Psoas muscle (tissue), 8 donors: Measurements from ENCODE around the gene EXOC7. TPM values are rescaled to one million over a fixed set of nuclear protein-coding genes. Genes with fewer than 3 reads are reported as not detected.

Experiments used
- ATAC-seq, 4 donors: fragments of 200-7000 bp; cut with Tn5 transposase; one replicate each; pipeline ENCODE4 v1.9.1; 2020; ENCODE audit warnings: moderate library complexity in 3 of 4, mild to moderate bottlenecking in 2 of 4
- DNase-seq, 2 donors: peaks; one replicate each; pipeline ENCODE4 v3.0.0-alpha.2; 2020
- H3K27ac ChIP-seq: fragments of 200-600 bp; one replicate; pipeline ENCODE4 v1.8.0; 2022
- H3K27me3 ChIP-seq, 3 donors: fragments of 200-600 bp in 1 of 3; one replicate each; pipeline versions ENCODE4 v1.6.1 to v1.8.0; 2013 to 2022; ENCODE audit warnings: low read length in 2 of 3, mild to moderate bottlenecking in 2 of 3, moderate library complexity in 1 of 3; ENCODE audit not compliant: insufficient read depth in 3 of 3
- H3K36me3 ChIP-seq, 2 donors: fragments of 200-600 bp in 1 of 2; one replicate each; pipeline versions ENCODE4 v1.6.1 to v1.8.0; 2013 to 2022; ENCODE audit warnings: low read depth in 1 of 2, mild to moderate bottlenecking in 1 of 2, moderate library complexity in 1 of 2; ENCODE audit not compliant: insufficient read depth in 1 of 2
- H3K4me1 ChIP-seq: fragments of 200-600 bp; one replicate; pipeline ENCODE4 v1.8.0; 2022
- H3K4me3 ChIP-seq: fragments of 200-600 bp; one replicate; pipeline ENCODE4 v1.8.0; 2022; ENCODE audit warnings: mild to moderate bottlenecking
- H3K9me3 ChIP-seq: fragments of 200-600 bp; one replicate; pipeline ENCODE4 v1.8.0; 2022
- CTCF ChIP-seq: fragments of 200-600 bp; IDR thresholded peaks from one replicate; pipeline ENCODE4 v1.8.0; 2022; ENCODE audit warnings: antibody characterized with exemption
- WGBS, 3 donors: extraction: QIAGEN DNeasy Blood & Tissue Kit; methylation state at CpG; one replicate each; pipeline versions ENCODE4 v1.1.6 to v1.1.7; 2013; 5-methylcytosine and 5-hydroxymethylcytosine counted together
- intact Hi-C, 2 donors: fragments of 100-400 bp; cut with DNase I; formaldehyde crosslinking; loops; one replicate each; pipeline versions ENCODE4 v1.11.0 to v1.14.2; 2022
- polyA plus RNA-seq, 3 donors: library from polyadenylated mRNA; stranded (reverse); fragments of 200-250 nt; gene quantifications; one replicate each; pipeline ENCODE4 v1.2.3, GENCODE V29; 2013
- total RNA-seq, 4 donors: library from RNA; stranded (reverse); fragmentation: NEBNext Ultra II Directional in 2 of 4; extraction: Animal tissue kit (Norgen Biotek cat#: 25700) in 2 of 4; gene quantifications; one replicate each; pipeline versions ENCODE4 v1.2.1 to v1.2.4, GENCODE V29; 2021 to 2023
- donor health status: healthy with polysubstance abuse.
- donor health status: DM: no; HTN: no; CAD: no; lungs with moderate emphysema.
- donor health status: Bipolar disorder and iron deficiency.
- donor health status: healthy.
- donor health status: DM: yes; HTN: yes; CAD: no.
- donor health status: DM: no; HTN: no; CAD: no.
- donor health status: DM: no; HTN: no; CAD: no.
- donor health status: DM: yes; HTN: yes; CAD: no.

Gene EXOC7
- total and polyA plus RNA-seq, 7 donors, result 26.3 to 61.0 (median 56.0) TPM

GRCh38 chr17:76135810-76136188 is 32.2 kb upstream of the EXOC7 start:
- no peak for TF ChIP-seq CTCF
- intact Hi-C loops, result no loop called here
- ATAC-seq, result no peak
- H3K9me3 ChIP-seq, result no peaks in the 10 kb centered on the region
- no peak overlapping the region for H3K4me3 ChIP-seq
- DNase-seq, result no peak
- H3K27ac ChIP-seq, result no peak overlapping the region
- peaks cover under 1% of the 10 kb centered on the region for H3K4me1 ChIP-seq
- H3K27me3 ChIP-seq, result peaks cover 0 to 74% (median 29%) of the 10 kb centered on the region in 3 donors
- 68 to 79% (median 73%) methylated on average over 5 to 8 of the region's 8 CpGs for WGBS, 3 donors
- H3K36me3 ChIP-seq, result no peaks in the 10 kb centered on the region

GRCh38 chr17:76134911-76135809 is 31.6 kb upstream of the EXOC7 start:
- no peak for DNase-seq
- H3K4me1 ChIP-seq, result no peaks in the 10 kb centered on the region
- H3K4me3 ChIP-seq, result no peak overlapping the region
- H3K9me3 ChIP-seq, result no peaks in the 10 kb centered on the region
- no peak overlapping the region for H3K27ac ChIP-seq
- WGBS, 3 donors, result 53 to 57% (median 53%) methylated on average over 22 of the region's 22 CpGs
- no peak for ATAC-seq
- TF ChIP-seq CTCF, result no peak
- intact Hi-C loops, result no loop called here
- H3K27me3 ChIP-seq, result peaks cover 0 to 68% (median 26%) of the 10 kb centered on the region in 3 donors
- no peaks in the 10 kb centered on the region for H3K36me3 ChIP-seq

- WGBS, 3 donors, result 36 to 40% (median 38%) methylated on average over 17 to 21 of the region's 21 CpGs
- no peak for TF ChIP-seq CTCF
- H3K9me3 ChIP-seq, result no peaks in the 10 kb centered on the region
- ATAC-seq, result no peak
- H3K27me3 ChIP-seq, result peaks cover 0 to 46% (median 11%) of the 10 kb centered on the region in 3 donors
- intact Hi-C loops, result no loop called here
- no peak overlapping the region for H3K27ac ChIP-seq
- H3K4me1 ChIP-seq, result no peaks in the 10 kb centered on the region
- H3K36me3 ChIP-seq, result no peaks in the 10 kb centered on the region
- DNase-seq, result no peak
- no peak overlapping the region for H3K4me3 ChIP-seq
These were observed 29.2 kb upstream of the EXOC7 start for GRCh38 chr17:76132574-76133338.

- ATAC-seq (no peak), DNase-seq (no peak)
- intact Hi-C loops, result no loop called here
- Histone ChIP-seq H3K27ac (no peak overlapping the region), H3K36me3 (no peaks in the 10 kb centered on the region), H3K4me1 (no peaks in the 10 kb centered on the region), H3K27me3 (peaks cover 0 to 38% (median 7%) of the 10 kb centered on the region in 3 donors), H3K4me3 (no peak overlapping the region), H3K9me3 (no peaks in the 10 kb centered on the region)
- no peak for TF ChIP-seq CTCF
- WGBS, 3 donors, result 41 to 60% (median 48%) methylated on average over 17 to 21 of the region's 21 CpGs
These were observed 28.3 kb upstream of the EXOC7 start for GRCh38 chr17:76131692-76132573.
